ENCODE results near the gene SAMD11.
"Not testable (repeated sequence)": the region's sequence is repeated elsewhere in the genome, so short reads cannot be mapped to it uniquely, and the experiment has no call there.

The SAMD11 gene

DNA sequence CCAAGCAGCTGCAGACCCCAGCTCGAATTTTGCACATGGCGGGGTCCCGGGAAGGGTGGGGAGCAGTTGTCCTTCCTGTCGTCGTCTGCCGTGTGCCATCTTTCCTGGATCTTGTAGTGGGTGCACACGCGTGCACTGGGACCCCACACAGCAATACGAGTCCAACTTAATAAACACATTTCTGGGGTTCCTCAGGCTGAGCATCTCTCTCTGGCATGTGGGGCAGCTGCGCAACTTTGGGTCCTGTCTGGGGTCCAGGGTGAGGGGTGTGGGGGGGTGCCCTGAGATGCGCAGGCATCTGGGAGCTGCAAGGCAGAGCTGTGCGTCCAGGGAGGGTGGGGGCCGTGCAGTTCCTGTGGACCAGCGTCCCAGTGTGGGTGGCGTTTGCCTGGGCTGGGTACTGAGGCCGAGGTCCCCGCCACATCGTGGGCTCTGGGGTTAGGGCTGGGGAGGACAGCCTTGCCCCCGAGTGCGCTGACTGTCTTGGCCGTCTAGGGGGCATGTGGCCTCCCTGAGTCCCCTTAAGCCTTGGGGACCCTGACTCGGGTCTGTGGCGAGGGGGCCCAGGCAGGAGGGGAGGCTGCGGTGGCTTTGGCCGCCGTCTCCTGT lies 41.9 kb downstream of the SAMD11 start:
- DNase-seq = no peak

DNA sequence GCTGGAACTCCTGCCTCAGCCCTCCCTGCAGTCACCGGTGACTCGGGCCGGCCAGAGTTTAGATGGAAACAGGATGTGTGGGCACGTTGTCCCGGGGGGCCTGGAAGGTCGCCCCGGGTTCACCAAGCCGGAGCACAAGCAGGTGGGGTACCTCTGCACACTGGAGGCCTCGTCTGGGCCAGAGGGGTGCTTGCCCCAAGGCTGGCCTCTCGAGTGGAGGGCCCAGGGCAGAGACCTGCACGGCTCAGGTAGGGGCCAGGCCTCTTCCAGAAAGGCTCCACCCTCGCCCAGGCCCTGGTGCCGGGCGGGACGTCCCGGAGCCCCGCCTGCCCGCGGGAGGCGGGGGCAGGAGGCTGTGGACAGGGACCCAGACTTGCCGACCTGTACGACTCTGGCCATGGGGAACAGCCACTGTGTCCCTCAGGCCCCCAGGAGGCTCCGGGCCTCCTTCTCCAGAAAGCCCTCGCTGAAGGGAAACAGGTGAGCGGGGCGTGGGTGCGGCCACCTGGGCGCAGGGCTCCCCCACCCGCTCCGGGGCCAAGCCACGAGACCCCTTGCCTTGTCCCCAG lies 42.5 kb downstream of the SAMD11 start, which contains the start of gene PLEKHN1:
TSS of gene PLEKHN1 (plus strand) at position 348 of the 569 bp plus-strand sequence. CDS start at position 398, 50 bp downstream.
- no peak for DNase-seq

DNA sequence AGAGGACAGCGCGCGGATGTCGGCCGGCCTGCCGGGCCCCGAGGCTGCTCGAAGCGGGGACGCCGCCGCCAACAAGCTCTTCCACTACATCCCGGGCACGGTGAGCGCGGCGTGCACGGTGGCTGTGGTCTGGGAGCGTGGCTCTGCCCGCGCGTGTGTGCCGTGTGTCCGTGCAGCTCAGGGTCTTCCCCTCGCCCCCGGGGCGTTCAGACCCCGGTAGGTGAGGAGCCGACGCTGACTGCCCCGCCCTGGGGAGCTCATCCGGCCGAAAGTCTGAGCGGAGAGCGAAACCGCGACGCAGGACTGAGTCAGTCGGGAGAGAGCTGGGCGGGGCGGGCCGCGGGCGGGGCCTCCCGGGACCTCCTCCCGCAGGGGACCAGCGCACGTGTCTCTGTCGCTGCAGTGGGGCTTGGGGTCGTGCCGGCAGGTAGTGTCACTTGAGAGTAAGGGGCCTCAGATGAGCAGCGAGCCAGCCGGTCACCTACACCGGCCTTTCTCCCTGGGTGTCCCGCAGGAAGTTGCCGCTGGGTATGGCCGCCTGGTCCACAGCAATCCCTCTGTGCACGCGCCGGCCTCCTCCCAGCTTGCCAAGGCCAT lies 43.1 kb downstream of the SAMD11 start:
- DNase-seq = peak in 1 of 2 experiments; percentile 62

DNA sequence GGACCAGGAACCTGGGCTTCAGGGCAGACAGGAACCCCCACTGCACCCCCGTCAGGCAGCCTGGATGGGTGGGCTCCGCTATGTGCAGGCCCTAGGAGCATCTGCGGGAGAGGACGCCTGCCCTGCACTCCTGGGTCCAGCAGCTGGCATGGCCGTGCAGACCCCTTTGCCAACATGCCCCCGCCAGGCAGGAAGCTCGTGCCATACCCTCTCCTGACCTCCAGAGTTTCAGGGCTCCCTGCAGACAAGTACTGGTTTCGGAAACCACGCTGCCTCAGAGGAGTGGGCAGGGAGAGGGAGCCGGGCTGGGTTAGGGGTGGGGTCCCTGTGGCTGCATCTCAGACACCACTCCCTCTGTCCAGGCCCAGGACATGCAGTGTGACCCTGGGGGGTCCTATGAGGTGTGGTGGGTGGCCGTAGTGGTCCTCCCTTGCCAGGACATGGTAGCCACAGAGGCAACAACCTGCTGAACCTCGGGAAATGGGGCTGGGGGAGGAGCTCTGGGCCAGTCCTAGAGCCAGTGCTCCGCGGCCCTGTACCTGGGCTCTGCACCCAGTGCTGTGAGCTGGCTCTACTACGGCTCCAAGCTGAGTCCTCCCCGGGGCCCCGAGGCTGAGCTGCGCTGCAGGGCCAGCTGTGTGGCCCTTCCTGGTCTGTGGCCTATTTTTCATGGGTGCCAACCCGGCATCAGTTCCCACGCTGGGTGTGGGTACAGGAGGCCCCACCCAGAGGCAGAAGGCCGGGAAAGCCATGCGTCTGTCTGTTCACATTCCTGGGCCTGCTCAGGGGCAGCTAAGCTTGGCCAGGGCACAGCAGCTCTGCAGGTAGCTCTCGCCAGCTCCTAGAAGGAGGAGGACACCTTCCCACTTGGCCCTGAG lies 44.0 kb downstream of the SAMD11 start:
- no peak for DNase-seq

DNA sequence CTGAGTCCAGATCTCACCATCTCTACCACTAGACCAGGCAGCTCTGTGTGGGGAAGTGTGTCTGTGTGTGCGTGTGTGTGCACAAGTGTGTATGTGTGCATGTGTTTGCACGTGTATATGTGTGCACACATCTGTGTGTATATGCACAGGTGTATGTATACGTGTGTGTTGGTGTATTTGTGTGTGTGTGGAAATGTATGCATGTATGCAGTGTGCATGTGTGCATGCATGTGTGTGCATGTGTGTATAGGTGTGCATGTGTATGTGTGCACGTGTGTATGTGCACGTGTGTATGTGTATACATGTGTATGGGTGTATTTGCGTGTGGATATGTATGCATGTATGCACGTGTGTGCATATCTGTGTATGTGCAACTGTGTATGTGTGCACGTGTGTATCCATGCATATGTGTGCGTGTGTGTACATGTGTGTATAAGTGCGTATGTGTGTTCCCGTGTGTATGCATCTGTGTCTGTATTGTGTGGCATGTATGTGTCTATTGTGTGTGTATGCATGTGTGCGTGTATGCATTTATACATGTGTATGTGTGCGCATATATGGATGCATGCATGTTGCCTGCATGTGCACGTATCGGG lies 45.6 kb downstream of the SAMD11 start:
- no peak for DNase-seq

DNA sequence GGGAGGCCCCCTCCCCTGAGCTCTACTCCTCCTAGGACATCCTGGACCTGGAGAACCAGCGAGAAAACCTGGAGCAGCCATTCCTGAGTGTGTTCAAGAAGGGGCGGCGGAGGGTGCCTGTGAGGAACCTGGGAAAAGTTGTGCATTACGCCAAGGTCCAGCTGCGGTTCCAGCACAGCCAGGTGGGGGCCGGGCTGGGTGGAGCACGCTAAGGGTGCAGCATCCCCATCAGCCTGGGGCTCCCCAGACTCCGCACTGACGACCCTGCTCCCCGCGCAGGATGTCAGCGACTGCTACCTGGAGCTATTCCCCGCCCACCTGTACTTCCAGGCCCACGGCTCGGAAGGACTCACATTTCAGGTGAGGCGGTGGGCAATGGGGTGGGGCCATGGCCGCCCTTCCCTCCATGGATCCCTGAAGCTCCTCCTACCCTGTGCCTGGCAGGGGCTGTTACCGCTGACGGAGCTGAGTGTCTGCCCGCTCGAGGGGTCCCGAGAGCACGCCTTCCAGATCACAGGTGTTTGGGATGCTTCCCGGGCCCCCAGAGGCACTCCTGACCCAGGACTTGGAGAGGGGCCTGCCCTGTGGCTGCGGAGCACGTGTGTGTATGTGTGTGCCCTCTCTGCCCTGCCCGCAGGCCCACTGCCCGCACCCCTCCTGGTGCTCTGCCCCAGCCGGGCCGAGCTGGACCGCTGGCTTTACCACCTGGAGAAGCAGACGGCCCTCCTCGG lies 46.7 kb downstream of the SAMD11 start:
- DNase-seq = no peak

DNA sequence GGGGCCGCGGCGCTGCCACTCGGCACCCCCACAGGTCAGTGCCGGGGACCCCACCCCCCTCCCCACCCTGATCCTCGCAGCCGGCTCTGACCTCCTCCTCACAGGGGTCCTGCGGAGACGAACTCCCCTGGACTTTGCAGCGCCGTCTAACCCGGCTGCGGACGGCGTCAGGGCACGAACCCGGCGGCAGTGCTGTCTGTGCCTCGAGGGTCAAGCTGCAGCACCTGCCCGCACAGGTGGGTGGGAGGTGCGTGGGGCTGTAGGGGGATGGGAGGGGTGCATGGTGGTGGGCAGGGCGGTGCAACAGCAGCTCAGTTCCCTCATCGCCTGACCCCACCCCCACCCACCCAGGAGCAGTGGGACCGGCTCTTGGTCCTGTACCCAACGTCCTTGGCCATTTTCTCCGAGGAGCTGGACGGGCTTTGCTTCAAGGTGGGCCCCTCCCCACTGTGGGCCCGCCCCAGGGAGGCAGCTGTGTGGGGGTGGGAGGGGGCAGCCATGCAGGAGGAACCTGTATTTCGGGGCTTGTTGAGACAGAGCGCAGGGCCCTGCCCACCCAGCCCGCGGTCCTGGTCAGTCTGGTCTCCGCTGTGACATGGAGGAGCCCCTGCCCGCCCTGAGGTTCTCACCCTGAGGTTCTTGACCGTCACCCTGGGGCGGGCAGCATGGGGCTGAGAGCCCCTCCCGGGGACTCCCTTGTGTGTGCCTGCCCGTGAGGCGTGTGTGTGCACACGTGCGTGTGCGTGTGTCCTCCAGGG lies 47.4 kb downstream of the SAMD11 start:
- no peak for DNase-seq

DNA sequence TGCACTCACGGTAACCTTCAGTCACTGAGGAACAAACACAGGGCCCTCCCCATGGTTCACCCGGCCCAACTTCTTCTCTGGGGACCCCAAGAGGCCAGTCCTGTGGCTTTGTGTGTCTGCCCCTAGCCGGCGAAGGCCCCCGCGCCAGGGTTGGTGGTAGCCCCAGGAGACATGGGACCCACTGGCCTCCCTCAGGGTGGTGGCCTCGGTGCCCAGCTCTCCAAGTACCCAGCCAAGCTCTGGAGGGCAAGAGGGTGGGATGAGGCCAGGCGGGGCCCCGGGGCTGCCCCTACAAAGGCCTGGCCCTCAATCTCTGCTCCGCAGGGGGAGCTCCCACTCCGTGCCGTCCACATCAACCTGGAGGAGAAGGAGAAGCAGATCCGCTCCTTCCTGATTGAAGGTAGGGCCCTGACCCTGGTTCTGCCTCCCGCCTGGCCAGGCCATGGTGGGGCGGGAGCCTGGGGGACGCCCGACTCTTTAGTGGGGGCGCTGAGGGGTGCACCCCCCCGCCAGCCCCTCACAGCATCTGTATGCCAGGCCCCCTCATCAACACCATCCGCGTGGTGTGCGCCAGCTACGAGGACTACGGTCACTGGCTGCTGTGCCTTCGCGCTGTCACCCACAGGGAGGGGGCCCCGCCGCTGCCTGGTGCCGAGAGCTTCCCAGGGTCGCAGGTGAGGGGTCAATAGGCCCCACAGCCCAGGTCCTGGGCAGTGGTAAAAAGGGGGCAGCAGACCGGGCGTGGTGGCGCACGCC lies 48.2 kb downstream of the SAMD11 start:
- no peak for DNase-seq

DNA sequence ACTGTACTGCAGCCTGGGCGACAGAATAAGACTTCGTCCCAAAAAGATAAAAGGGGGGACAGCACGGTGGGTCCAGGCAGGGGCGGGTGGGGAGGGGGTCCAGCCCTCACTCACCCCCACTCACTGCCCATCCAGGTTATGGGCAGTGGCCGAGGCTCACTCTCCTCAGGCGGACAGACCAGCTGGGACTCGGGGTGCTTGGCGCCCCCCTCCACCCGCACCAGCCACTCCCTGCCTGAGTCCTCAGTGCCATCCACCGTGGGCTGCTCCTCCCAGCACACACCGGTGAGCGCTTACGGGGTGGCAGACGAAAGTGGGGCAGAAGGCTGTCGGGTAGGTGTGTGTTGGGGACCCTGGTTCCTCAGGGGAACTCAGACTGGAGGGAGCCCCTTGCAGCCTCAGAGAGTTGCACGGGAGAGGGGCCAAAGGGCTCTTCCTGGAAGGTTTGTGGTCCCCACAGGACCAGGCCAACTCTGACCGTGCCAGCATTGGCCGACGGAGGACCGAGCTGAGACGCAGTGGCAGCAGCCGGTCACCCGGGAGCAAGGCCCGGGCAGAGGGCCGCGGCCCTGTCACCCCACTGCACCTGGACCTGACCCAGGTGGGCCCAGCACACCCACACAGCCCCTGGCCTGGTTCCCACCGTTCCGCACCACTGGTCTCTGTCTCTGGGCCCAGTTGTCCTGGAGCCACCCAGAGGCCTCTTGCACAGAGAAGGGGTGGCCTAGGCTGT lies 49.2 kb downstream of the SAMD11 start:
- no peak for DNase-seq

DNA sequence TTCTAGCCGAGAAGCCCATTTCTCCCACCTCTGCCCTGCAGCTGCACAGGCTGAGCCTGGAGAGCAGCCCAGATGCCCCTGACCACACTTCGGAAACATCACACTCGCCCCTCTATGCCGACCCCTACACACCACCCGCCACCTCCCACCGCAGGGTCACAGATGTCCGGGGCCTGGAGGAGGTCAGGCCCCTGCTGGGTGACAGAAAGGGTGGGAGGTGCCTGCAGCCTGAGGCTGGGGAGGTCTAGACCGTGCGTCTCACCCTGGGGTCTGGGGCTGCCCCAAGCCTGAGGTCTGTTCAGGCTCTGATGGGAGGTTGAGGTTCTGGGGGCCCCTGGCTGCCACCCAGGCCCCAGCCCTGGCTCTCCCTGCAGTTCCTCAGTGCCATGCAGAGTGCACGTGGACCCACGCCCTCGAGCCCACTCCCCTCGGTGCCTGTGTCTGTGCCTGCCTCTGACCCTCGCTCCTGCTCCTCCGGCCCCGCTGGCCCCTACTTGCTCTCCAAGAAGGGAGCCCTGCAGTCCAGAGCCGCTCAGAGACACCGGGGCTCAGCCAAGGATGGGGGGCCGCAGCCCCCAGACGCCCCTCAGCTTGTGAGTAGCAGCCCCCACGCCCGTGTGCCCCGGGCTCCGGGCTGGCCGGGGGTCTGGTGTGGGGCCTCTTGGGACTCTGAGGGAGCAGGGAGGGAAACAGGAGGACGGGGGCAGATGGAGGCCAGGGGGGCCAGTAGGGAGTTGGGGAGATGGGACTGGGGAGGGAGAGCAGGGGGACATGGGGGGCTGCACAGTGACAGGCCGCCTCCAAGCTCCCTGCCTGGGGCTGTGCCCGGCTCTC lies 50.0 kb downstream of the SAMD11 start:
- no peak for DNase-seq

DNA sequence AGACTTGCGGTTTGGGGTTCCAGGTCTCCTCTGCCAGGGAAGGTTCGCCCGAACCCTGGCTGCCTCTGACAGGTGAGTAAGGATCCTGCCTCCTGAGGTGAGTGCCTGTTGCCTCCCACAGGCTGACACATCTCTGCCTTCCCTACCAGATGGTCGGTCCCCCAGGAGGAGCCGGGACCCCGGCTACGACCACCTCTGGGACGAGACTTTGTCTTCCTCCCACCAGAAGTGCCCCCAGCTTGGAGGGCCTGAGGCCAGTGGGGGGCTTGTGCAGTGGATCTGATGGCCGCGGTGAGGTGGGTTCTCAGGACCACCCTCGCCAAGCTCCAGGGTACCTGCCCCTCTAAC lies 50.5 kb downstream of the SAMD11 start:
- DNase-seq = no peak

DNA sequence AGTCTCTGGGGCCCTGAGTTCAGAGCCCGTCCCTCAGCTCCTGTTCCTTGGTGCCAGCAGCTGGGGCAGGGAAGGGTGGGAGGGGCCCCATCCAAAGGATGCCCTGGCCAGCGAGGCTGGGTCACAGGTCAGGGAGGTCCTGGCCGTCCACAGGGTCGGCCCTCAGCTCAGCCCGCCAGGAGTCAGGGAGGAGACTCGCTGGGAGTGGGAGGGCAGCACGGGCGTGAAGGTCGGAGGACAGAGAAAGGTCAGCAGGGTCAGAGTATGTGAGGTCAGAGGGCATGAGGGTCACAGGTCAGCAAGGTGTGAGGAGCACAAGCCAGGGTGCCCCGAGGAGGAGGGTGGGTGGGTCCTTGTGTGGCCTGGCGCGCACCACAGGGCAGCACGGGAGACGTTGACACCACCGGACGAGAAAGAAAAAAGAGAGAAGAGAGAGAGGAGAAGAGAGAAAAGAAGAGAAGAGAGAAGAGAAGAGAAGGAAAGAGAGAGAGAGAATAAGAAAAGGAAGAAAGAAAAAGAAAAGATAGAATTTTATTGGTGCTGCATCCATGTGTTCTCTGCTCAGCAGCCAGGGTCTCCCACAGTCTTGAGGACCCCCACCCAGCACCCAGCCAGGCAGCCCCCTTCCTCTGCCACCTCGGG lies 51.1 kb downstream of the SAMD11 start:
- no peak for DNase-seq

DNA sequence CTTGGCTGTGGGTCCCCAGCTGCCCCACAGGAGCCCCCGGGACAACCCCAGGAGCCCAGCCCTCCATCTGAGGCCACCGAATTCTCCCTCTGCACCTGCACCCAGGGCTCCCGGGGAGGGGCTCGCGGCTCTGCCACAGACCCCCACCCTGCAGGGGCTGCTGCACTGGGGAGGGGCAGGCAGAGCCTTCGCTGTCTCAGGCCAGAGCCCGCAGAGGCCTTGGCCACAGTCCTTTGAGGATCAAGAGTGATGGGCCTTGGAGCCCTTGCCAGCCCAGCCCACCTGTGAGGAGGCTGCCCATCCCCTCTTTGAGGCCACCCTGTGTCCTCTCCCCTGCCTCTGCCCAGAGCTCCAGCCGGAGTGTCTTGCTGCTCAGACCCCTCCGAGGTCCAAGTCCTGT lies 51.6 kb downstream of the SAMD11 start:
- DNase-seq = no peak

DNA sequence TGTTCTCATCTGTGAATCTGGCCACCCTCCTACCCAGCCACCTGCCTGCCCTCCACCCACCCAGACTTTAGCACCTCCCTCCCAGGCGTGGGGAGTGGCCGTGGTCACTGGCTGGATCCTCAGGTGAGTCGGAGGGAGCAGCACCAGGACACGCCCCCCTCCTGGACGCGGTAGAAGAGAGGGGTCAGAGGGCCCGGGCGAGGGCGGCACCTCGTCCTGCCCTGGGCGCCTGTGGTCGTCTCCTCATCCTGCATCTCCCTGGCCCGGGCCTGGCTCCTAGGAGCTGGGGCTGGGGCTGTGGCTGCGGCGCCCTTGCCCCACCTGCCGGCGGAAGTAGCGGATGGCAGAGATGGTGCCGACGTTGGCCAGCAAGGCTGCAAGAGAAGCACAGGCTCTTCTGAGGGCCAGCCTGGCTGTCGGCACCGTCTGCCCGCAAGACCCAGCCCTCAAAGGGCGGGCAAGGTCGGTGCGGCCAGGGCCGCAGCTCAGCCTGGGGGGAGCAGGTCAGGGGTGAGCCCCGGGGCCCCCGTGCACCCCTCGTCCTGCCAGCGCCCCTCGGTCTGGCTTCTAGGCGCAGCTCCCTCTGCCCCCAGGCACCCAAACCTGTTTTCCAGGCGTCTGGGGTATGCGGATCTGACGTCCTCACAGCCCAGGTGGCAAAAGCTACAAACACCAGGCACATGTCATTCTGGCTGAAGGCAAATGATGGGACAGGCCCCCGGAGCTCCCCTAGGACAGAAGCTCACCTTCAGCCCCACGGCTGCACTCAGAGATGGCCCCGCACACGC lies 52.4 kb downstream of the SAMD11 start:
- peak; percentile 52 to 86 for DNase-seq

DNA sequence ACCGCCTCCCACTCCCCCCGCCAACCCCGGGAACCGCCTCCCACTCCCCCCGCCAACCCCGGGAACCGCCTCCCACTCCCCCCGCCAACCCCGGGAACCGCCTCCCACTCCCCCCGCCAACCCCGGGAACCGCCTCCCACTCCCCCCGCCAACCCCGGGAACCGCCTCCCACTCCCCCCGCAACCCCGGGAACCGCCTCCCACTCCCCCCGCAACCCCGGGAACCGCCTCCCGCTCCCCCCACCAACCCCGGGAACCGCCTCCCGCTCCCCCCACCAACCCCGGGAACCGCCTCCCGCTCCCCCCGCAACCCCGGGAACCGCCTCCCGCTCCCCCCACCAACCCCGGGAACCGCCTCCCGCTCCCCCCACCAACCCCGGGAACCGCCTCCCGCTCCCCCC lies 53.1 kb downstream of the SAMD11 start:
- DNase-seq = not testable (repeated sequence)

DNA sequence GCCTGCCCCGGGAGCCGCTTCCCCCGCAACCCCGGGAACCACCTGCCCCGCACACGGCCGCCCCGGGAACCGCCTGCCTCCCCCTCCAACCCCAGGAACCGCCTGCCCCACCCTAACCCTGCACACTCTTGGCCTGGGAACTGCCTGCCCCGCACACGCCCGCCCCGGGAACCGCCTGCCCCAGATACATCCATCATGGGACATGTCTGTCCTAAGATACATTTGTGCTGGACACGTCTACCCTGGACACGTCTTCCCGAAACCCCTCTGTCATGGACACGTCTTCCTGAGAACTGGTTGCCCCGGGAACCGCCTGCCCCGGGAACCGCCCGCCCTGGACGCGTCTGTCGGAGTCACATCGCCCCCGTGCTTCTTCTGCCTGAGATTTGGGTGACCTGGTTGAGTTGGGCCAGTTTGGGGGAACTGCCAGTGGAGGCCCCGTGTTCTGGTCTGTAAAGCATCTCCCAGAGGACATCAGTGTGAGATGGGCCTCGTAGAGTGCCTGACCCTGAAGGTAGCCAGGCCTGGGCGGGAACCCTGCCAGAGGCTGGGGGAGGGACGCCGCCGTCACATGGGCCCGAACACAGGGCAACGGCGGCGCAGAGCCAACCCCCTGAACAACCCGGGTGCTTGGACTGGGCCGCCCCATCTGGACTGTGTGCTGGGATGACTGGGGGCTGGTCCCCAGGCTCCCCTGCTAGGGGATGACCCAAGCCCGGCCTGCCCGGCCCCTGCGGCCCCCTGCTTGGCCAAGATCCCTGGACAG lies 54.5 kb downstream of the SAMD11 start:
- DNase-seq = no peak
